Measurements from ENCODE around the gene MGA. TPM values are rescaled to one million over a fixed set of nuclear protein-coding genes. Genes with fewer than 3 reads are reported as not detected.

Gene MGA
- polyA plus RNA-seq, 1 donor from 2014 or later = 17.8 TPM

- H3K4me1 Mint-ChIP-seq = peaks cover 25 to 39% (median 34%) of the 10 kb centered on the region in 3 donors
- no peak overlapping the region for H3K27ac Mint-ChIP-seq
- no peaks in the 10 kb centered on the region for H3K27me3 Mint-ChIP-seq
- peaks cover 7% of the 10 kb centered on the region for H3K36me3 Mint-ChIP-seq
- no peak overlapping the region for H3K4me3 Mint-ChIP-seq
- no peaks in the 10 kb centered on the region for H3K9me3 Mint-ChIP-seq
Measured at GRCh38 chr15:41671656-41672648, 11.7 kb downstream of the MGA start.

- Mint-ChIP-seq H3K4me3 (no peak overlapping the region), H3K36me3 (peaks cover 16% of the 10 kb centered on the region), H3K27me3 (no peaks in the 10 kb centered on the region), H3K4me1 (peaks cover 29 to 36% (median 31%) of the 10 kb centered on the region in 3 donors), H3K9me3 (no peaks in the 10 kb centered on the region), H3K27ac (peak overlapping the region in 1 of 3 donors; percentile 67)
Measured at GRCh38 chr15:41675337-41675736, 15.1 kb downstream of the MGA start.

- peak overlapping the region in 2 of 4 donors; percentile 28 to 41 for H3K4me3 Mint-ChIP-seq
- peaks cover 28 to 31% (median 30%) of the 10 kb centered on the region in 3 donors for H3K4me1 Mint-ChIP-seq
- no peaks in the 10 kb centered on the region for H3K27me3 Mint-ChIP-seq
- no peak overlapping the region for H3K27ac Mint-ChIP-seq
- peaks cover 18% of the 10 kb centered on the region for H3K36me3 Mint-ChIP-seq
- peaks cover 0 to 1% (median 0%) of the 10 kb centered on the region in 3 donors for H3K9me3 Mint-ChIP-seq
Measured at GRCh38 chr15:41678742-41679141, 18.5 kb downstream of the MGA start.

GRCh38 chr15:41683955-41684354 lies 23.8 kb downstream of the MGA start:
- Mint-ChIP-seq H3K27ac (no peak overlapping the region), H3K27me3 (no peaks in the 10 kb centered on the region), H3K9me3 (peaks cover 0 to 1% (median 0%) of the 10 kb centered on the region in 3 donors), H3K4me3 (no peak overlapping the region), H3K4me1 (peaks cover 35 to 44% (median 41%) of the 10 kb centered on the region in 3 donors), H3K36me3 (peaks cover 12% of the 10 kb centered on the region)

- H3K4me3 Mint-ChIP-seq = no peak overlapping the region
- H3K36me3 Mint-ChIP-seq = peaks cover 3% of the 10 kb centered on the region
- H3K27ac Mint-ChIP-seq = peak overlapping the region in 2 of 3 donors; percentile 36 to 37
- H3K27me3 Mint-ChIP-seq = no peaks in the 10 kb centered on the region
- peaks cover 45 to 56% (median 48%) of the 10 kb centered on the region in 3 donors for H3K4me1 Mint-ChIP-seq
- H3K9me3 Mint-ChIP-seq = no peaks in the 10 kb centered on the region
Measured at GRCh38 chr15:41688671-41689070, 28.5 kb downstream of the MGA start.

GRCh38 chr15:41689083-41689482 lies 28.9 kb downstream of the MGA start:
- Mint-ChIP-seq H3K27ac (peak overlapping the region in 1 of 3 donors; percentile 37), H3K36me3 (peaks cover 3% of the 10 kb centered on the region), H3K4me3 (peak overlapping the region in 1 of 4 donors; percentile 70), H3K9me3 (no peaks in the 10 kb centered on the region), H3K27me3 (no peaks in the 10 kb centered on the region), H3K4me1 (peaks cover 45 to 54% (median 46%) of the 10 kb centered on the region in 3 donors)

GRCh38 chr15:41689834-41690233 lies 29.6 kb downstream of the MGA start:
- H3K27ac Mint-ChIP-seq = no peak overlapping the region
- H3K27me3 Mint-ChIP-seq = no peaks in the 10 kb centered on the region
- peaks cover 40 to 49% (median 46%) of the 10 kb centered on the region in 3 donors for H3K4me1 Mint-ChIP-seq
- H3K36me3 Mint-ChIP-seq = peaks cover 3% of the 10 kb centered on the region
- H3K4me3 Mint-ChIP-seq = peak overlapping the region in 1 of 4 donors; percentile 71
- no peaks in the 10 kb centered on the region for H3K9me3 Mint-ChIP-seq

GRCh38 chr15:41690636-41691035 lies 30.4 kb downstream of the MGA start:
- Mint-ChIP-seq H3K27ac (peak overlapping the region in 1 of 3 donors; percentile 81), H3K4me3 (peak overlapping the region in 1 of 4 donors; percentile 18), H3K27me3 (no peaks in the 10 kb centered on the region)

GRCh38 chr15:41691471-41691870 lies 31.3 kb downstream of the MGA start:
- peak overlapping the region in 2 of 4 donors; percentile 6 to 63 for H3K4me3 Mint-ChIP-seq

More at GRCh38 chr15:41690636-41691035, 30.4 kb downstream of the MGA start:
- peaks cover under 1% of the 10 kb centered on the region for H3K36me3 Mint-ChIP-seq
- peaks cover 40 to 51% (median 48%) of the 10 kb centered on the region in 3 donors for H3K4me1 Mint-ChIP-seq
- H3K9me3 Mint-ChIP-seq = no peaks in the 10 kb centered on the region

GRCh38 chr15:41692049-41692448 lies 31.8 kb downstream of the MGA start:
- Mint-ChIP-seq H3K4me3 (peak overlapping the region in 2 of 4 donors; percentile 36 to 63), H3K27me3 (no peaks in the 10 kb centered on the region), H3K36me3 (no peaks in the 10 kb centered on the region), H3K4me1 (peaks cover 47 to 58% (median 49%) of the 10 kb centered on the region in 3 donors), H3K9me3 (no peaks in the 10 kb centered on the region), H3K27ac (peak overlapping the region in 2 of 3 donors; percentile 11 to 81)

More at GRCh38 chr15:41691471-41691870, 31.3 kb downstream of the MGA start:
- no peaks in the 10 kb centered on the region for H3K27me3 Mint-ChIP-seq
- peaks cover 47 to 57% (median 52%) of the 10 kb centered on the region in 3 donors for H3K4me1 Mint-ChIP-seq
- H3K36me3 Mint-ChIP-seq = no peaks in the 10 kb centered on the region
- H3K27ac Mint-ChIP-seq = peak overlapping the region in 2 of 3 donors; percentile 11 to 81
- no peaks in the 10 kb centered on the region for H3K9me3 Mint-ChIP-seq

GRCh38 chr15:41693757-41694156 lies 33.6 kb downstream of the MGA start:
- Mint-ChIP-seq H3K27me3 (no peaks in the 10 kb centered on the region), H3K27ac (no peak overlapping the region), H3K9me3 (no peaks in the 10 kb centered on the region), H3K4me3 (no peak overlapping the region), H3K4me1 (peaks cover 33 to 46% (median 40%) of the 10 kb centered on the region in 3 donors), H3K36me3 (no peaks in the 10 kb centered on the region)

GRCh38 chr15:41695750-41696436 lies 35.7 kb downstream of the MGA start:
- Mint-ChIP-seq H3K9me3 (no peaks in the 10 kb centered on the region), H3K4me1 (peaks cover 23 to 37% (median 31%) of the 10 kb centered on the region in 3 donors), H3K36me3 (no peaks in the 10 kb centered on the region), H3K4me3 (peak overlapping the region in 3 of 4 donors; percentile 27 to 79 (median 69)), H3K27ac (peak overlapping the region; percentile 1 to 74 (median 33)), H3K27me3 (no peaks in the 10 kb centered on the region)

GRCh38 chr15:41698779-41699178 lies 38.6 kb downstream of the MGA start:
- Mint-ChIP-seq H3K36me3 (peaks cover 10% of the 10 kb centered on the region), H3K4me1 (peaks cover 6 to 18% (median 16%) of the 10 kb centered on the region in 3 donors), H3K9me3 (no peaks in the 10 kb centered on the region)

GRCh38 chr15:41703120-41703519 lies 42.9 kb downstream of the MGA start:
- H3K36me3 Mint-ChIP-seq = peaks cover 11% of the 10 kb centered on the region
- no peaks in the 10 kb centered on the region for H3K27me3 Mint-ChIP-seq
- no peak overlapping the region for H3K27ac Mint-ChIP-seq

More at GRCh38 chr15:41698779-41699178, 38.6 kb downstream of the MGA start:
- H3K27ac Mint-ChIP-seq = peak overlapping the region in 1 of 3 donors; percentile 41
- no peak overlapping the region for H3K4me3 Mint-ChIP-seq
- no peaks in the 10 kb centered on the region for H3K27me3 Mint-ChIP-seq

GRCh38 chr15:41713047-41713446 lies 52.8 kb downstream of the MGA start:
- Mint-ChIP-seq H3K27ac (no peak overlapping the region), H3K27me3 (no peaks in the 10 kb centered on the region), H3K36me3 (peaks cover 8% of the 10 kb centered on the region), H3K9me3 (no peaks in the 10 kb centered on the region), H3K4me1 (no peaks in the 10 kb centered on the region), H3K4me3 (no peak overlapping the region)

More at GRCh38 chr15:41703120-41703519, 42.9 kb downstream of the MGA start:
- no peaks in the 10 kb centered on the region for H3K9me3 Mint-ChIP-seq
- H3K4me3 Mint-ChIP-seq = no peak overlapping the region
- peaks cover 0 to 5% (median 1%) of the 10 kb centered on the region in 3 donors for H3K4me1 Mint-ChIP-seq
